Endodermal cell (in vitro differentiated cells): Measurements from ENCODE around the gene CRYBG3. TPM values are rescaled to one million over a fixed set of nuclear protein-coding genes. Genes with fewer than 3 reads are reported as not detected.

Experiments used
- DNase-seq: peaks from one replicate; pipeline ENCODE4 v3.0.0-alpha.2; 2017
- H3K27ac ChIP-seq: 2 replicates; pipeline ENCODE4 v1.5.1; 2013; ENCODE audit warnings: mild to moderate bottlenecking, low read depth, low read length, moderate library complexity
- H3K27me3 ChIP-seq: 2 replicates; pipeline ENCODE4 v1.6.1; 2013; ENCODE audit warnings: mild to moderate bottlenecking, low read length, moderate library complexity; ENCODE audit not compliant: insufficient read depth, control insufficient read depth, poor library complexity, severe bottlenecking
- H3K36me3 ChIP-seq: 2 replicates; pipeline ENCODE4 v1.7.0; 2013; ENCODE audit warnings: mild to moderate bottlenecking, low read length, moderate library complexity; ENCODE audit not compliant: control insufficient read depth, insufficient read depth
- H3K4me1 ChIP-seq: one replicate; pipeline ENCODE4 v1.7.0; 2013; ENCODE audit warnings: low read length; ENCODE audit not compliant: control insufficient read depth, insufficient read depth
- H3K4me3 ChIP-seq: 2 replicates; pipeline ENCODE4 v1.5.1; 2013; ENCODE audit warnings: mild to moderate bottlenecking, low read length, moderate library complexity
- H3K9ac ChIP-seq: 2 replicates; pipeline ENCODE4 v1.6.1; 2013; ENCODE audit warnings: mild to moderate bottlenecking, low read length, moderate library complexity; ENCODE audit not compliant: poor library complexity, severe bottlenecking; ENCODE audit errors: extremely low read depth
- H3K9me3 ChIP-seq: 2 replicates; pipeline ENCODE4 v1.6.1; 2013; ENCODE audit warnings: mild to moderate bottlenecking, low read length, moderate library complexity; ENCODE audit not compliant: control insufficient read depth
- H3K27ac Mint-ChIP-seq: 2 replicates; pipeline ENCODE4 v1.8.0; 2020; ENCODE audit warnings: mixed read lengths
- H3K27me3 Mint-ChIP-seq: 2 replicates; pipeline ENCODE4 v1.8.0; 2021; ENCODE audit warnings: mild to moderate bottlenecking, mixed read lengths; ENCODE audit not compliant: insufficient read depth
- H3K36me3 Mint-ChIP-seq: 2 replicates; pipeline ENCODE4 v1.8.0; 2020; ENCODE audit warnings: low read depth, mixed read lengths
- H3K4me1 Mint-ChIP-seq: 2 replicates; pipeline ENCODE4 v1.8.0; 2020; ENCODE audit warnings: mixed read lengths
- H3K4me3 Mint-ChIP-seq: 2 replicates; pipeline ENCODE4 v1.8.0; 2020; ENCODE audit warnings: mild to moderate bottlenecking, moderate library complexity, mixed read lengths
- H3K9me3 Mint-ChIP-seq: 2 replicates; pipeline ENCODE4 v1.8.0; 2020; ENCODE audit warnings: mild to moderate bottlenecking, mixed read lengths
- WGBS, 2 experiments: methylation state at CpG; one replicate each; pipeline versions ENCODE4 v1.1.5 to v1.1.7; 2013; ENCODE audit warnings: missing lambda C conversion rate in 2 of 2, mixed read lengths in 1 of 2; ENCODE audit not compliant: insufficient coverage in 1 of 2, insufficient read length in 1 of 2; 5-methylcytosine and 5-hydroxymethylcytosine counted together
- total RNA-seq, 2 donors: library from RNA; stranded (reverse); fragmentation: NEBNext Ultra II Directional in 1 of 2; extraction: Animal tissue kit (Norgen Biotek cat#: 25700) in 1 of 2; gene quantifications; 2 replicates in 1 of 2; 3 replicates in 1 of 2; pipeline ENCODE4 v1.2.1, GENCODE V29; 2021
- TF ChIP-seq, protein P1 (sequence below): fragments of 200-600 bp; sonication (generic); conservative IDR thresholded peaks from 2 replicates; pipeline ENCODE4 v1.5.0; 2021; ENCODE audit warnings: antibody characterized with exemption, mild to moderate bottlenecking

CRYBG3 gene
- total RNA-seq, 2 donors from 2014 or later = 9.7 to 10.8 TPM

DNA sequence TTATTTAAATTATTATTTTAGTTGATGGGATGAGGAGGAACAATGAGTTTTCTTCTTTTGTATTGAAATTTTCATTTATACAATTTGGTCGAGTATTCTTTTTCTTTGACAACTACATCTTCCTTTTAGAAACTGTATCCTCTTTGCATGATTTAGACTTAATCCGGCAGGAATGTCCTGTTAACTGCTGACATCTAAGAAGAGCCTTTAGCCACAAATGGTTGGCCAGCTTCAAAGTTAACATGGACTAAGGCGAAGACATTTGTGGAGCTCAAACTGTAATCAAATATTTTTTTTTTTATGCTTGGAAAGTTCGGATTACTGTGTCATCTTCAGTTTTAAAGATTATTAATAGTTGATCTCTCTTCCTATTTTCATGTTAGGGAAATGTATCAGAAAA is 107.2 kb downstream of the CRYBG3 start:
- no peaks in the 10 kb centered on the region for H3K9me3 Mint-ChIP-seq
- H3K9me3 ChIP-seq = no peaks in the 10 kb centered on the region
- TF ChIP-seq, protein P1, sequence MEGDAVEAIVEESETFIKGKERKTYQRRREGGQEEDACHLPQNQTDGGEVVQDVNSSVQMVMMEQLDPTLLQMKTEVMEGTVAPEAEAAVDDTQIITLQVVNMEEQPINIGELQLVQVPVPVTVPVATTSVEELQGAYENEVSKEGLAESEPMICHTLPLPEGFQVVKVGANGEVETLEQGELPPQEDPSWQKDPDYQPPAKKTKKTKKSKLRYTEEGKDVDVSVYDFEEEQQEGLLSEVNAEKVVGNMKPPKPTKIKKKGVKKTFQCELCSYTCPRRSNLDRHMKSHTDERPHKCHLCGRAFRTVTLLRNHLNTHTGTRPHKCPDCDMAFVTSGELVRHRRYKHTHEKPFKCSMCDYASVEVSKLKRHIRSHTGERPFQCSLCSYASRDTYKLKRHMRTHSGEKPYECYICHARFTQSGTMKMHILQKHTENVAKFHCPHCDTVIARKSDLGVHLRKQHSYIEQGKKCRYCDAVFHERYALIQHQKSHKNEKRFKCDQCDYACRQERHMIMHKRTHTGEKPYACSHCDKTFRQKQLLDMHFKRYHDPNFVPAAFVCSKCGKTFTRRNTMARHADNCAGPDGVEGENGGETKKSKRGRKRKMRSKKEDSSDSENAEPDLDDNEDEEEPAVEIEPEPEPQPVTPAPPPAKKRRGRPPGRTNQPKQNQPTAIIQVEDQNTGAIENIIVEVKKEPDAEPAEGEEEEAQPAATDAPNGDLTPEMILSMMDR = no peak
- no peaks in the 10 kb centered on the region for H3K27me3 Mint-ChIP-seq
- H3K27ac ChIP-seq = no peak overlapping the region
- no peaks in the 10 kb centered on the region for H3K27me3 ChIP-seq
- no peak overlapping the region for H3K9ac ChIP-seq
- H3K27ac Mint-ChIP-seq = no peak overlapping the region
- no peak for DNase-seq
- no peaks in the 10 kb centered on the region for H3K4me1 Mint-ChIP-seq
- H3K4me3 ChIP-seq = no peak overlapping the region
- H3K4me3 Mint-ChIP-seq = no peak overlapping the region
- WGBS, 2 experiments = 85 to 90% methylated on average over 1 to 4 of the region's 4 CpGs
- no peaks in the 10 kb centered on the region for H3K36me3 ChIP-seq
- H3K36me3 Mint-ChIP-seq = peaks cover 16% of the 10 kb centered on the region
- no peaks in the 10 kb centered on the region for H3K4me1 ChIP-seq

DNA sequence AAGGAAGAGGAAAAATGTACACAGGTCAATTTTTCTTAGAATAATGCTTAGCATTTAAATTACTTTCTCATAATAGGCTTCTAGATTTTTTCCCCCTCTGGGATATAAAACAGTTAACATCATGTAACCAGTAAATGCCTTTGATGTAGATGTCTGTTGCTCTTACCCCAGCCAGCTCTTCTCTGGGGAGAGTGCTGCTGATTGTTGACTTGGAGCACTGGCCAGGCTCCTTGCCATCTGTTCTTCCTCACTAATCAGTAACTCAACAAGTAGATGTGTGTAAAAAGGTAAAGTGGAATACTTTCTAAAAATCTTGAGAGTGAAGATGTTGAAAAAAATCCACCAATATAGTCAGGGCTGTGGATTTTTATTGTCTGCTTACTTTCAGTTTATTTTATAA is 108.2 kb downstream of the CRYBG3 start:
- Mint-ChIP-seq H3K27me3 (no peaks in the 10 kb centered on the region), H3K27ac (no peak overlapping the region), H3K4me1 (no peaks in the 10 kb centered on the region), H3K4me3 (no peak overlapping the region), H3K9me3 (no peaks in the 10 kb centered on the region), H3K36me3 (peaks cover 18% of the 10 kb centered on the region)
- Histone ChIP-seq H3K9me3 (no peaks in the 10 kb centered on the region), H3K4me3 (no peak overlapping the region), H3K9ac (no peak overlapping the region), H3K36me3 (no peaks in the 10 kb centered on the region), H3K4me1 (no peaks in the 10 kb centered on the region), H3K27ac (no peak overlapping the region), H3K27me3 (no peaks in the 10 kb centered on the region)
- TF ChIP-seq, protein P1 = no peak
- no peak for DNase-seq

DNA sequence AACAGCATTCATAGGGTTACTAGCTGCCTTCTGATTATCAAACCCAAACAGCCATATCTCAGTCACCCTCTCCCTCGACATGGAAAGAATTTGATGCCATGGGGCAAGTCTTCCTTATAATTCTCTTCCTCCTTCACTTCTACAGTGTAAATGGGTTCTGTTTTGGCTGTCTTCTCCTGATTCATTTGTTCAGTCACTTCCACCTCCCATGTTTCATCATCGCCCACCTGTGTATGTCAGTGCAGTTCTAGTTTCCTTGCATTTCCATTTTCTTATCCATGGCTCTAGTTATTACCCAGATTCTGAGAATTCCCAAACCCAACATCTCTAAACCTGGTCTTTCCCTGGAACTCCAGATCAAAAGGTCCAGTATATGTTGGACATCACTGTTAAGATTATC is 109.4 kb downstream of the CRYBG3 start:
- TF ChIP-seq, protein P1 = no peak
- Mint-ChIP-seq H3K27ac (no peak overlapping the region), H3K27me3 (no peaks in the 10 kb centered on the region), H3K36me3 (peaks cover 15% of the 10 kb centered on the region), H3K9me3 (no peaks in the 10 kb centered on the region), H3K4me3 (no peak overlapping the region), H3K4me1 (no peaks in the 10 kb centered on the region)
- Histone ChIP-seq H3K9me3 (no peaks in the 10 kb centered on the region), H3K4me3 (no peak overlapping the region), H3K9ac (no peak overlapping the region), H3K4me1 (no peaks in the 10 kb centered on the region), H3K36me3 (no peaks in the 10 kb centered on the region), H3K27me3 (no peaks in the 10 kb centered on the region), H3K27ac (no peak overlapping the region)
- DNase-seq = no peak
- 48 to 50% methylated on average over 2 of the region's 2 CpGs for WGBS, 2 experiments
